Sigmoid colon (tissue), 4 donors: ENCODE results near the gene SPOCD1.

Experiments used
- CTCF ChIP-seq, 4 experiments: fragments of 450-650 bp in 3 of 4; fragments of 200-600 bp in 1 of 4; IDR thresholded peaks; one replicate each; pipeline ENCODE4 v1.5.1; 2016 to 2019; ENCODE audit warnings: antibody characterized with exemption in 4 of 4, mild to moderate bottlenecking in 3 of 4, moderate library complexity in 2 of 4
- POLR2A ChIP-seq, 2 donors: fragments of 450-650 bp; IDR thresholded peaks; one replicate each; pipeline ENCODE4 v1.6.1; 2016; ENCODE audit warnings: antibody characterized with exemption in 2 of 2, mild to moderate bottlenecking in 2 of 2, moderate library complexity in 2 of 2
- POLR2AphosphoS5 ChIP-seq, 4 donors: sonication (generic); formaldehyde crosslinking; IDR thresholded peaks; one replicate each; pipeline ENCODE4 v1.6.1; 2017; ENCODE audit warnings: antibody characterized with exemption in 4 of 4

GRCh38 chr1:31755197-31755611, 60.6 kb downstream of the SPOCD1 start:
- TF ChIP-seq CTCF (IDR thresholded peaks at IDR 0.05) (no peak), POLR2A (IDR thresholded peaks at IDR 0.05) (no peak), POLR2AphosphoS5 (IDR thresholded peaks at IDR 0.05) (no peak)
